Fibroblast of skin of right quadriceps (primary cell): ENCODE results near the gene PIGQ.

Experiments used
- DNase-seq: peaks from one replicate; pipeline ENCODE4 v3.0.0-alpha.2; 2013

Gene PIGQ

GRCh38 chr16:630815-631405 lies 61.1 kb downstream of the PIGQ start, which contains the start of gene WFIKKN1:
Gene WFIKKN1 (plus strand): TSS chr16:630985. CDS start chr16:631254, 269 bp downstream.
- DNase-seq: no peak

GRCh38 chr16:631808-632358 lies 62.1 kb downstream of the PIGQ start:
- no peak for DNase-seq

- no peak for DNase-seq
Observed at GRCh38 chr16:632486-633335, 62.9 kb downstream of the PIGQ start.

- no peak for DNase-seq
Observed at GRCh38 chr16:633336-634050, 63.7 kb downstream of the PIGQ start.
